Measurements from ENCODE around the gene HECW1.

GRCh38 chr7:43379210-43379609 lies 266.8 kb downstream of the HECW1 start:
- TF ChIP-seq CTCF (IDR thresholded peaks at IDR 0.05) = no peak
- TF ChIP-seq POLR2A (IDR thresholded peaks at IDR 0.05; ENCODE audit: low read depth) = no peak
- no peak for TF ChIP-seq POLR2AphosphoS5 (IDR thresholded peaks at IDR 0.05)

All from esophagus muscularis mucosa (tissue), 3 donors.